GM13977 (cell line): ENCODE data around the gene LGALS9.

Experiments used
- DNase-seq: peaks from one replicate; pipeline ENCODE4 v3.0.0; 2012; ENCODE audit warnings: low spot score
- in situ Hi-C: fragments of 300-500 bp; cut with MboI; formaldehyde crosslinking; loops from one replicate; pipeline ENCODE4 v1.12.0; 2022; ENCODE audit warnings: low sequenced_read_pairs, low pct_unique_long_range_greater_than_20kb, mixed read lengths, inconsistent platforms; ENCODE audit not compliant: unreplicated experiment
- TF ChIP-seq, protein P1 (sequence below): IDR thresholded peaks from 2 replicates; pipeline ENCODE4 v1.5.1; 2012; ENCODE audit warnings: mild to moderate bottlenecking, control low read depth; ENCODE audit not compliant: insufficient read depth; ENCODE audit errors: extremely low read depth, missing control alignments

The LGALS9 gene

GRCh38 chr17:27615121-27615520 is 15.9 kb upstream of the LGALS9 start:
- TF ChIP-seq, protein P1, sequence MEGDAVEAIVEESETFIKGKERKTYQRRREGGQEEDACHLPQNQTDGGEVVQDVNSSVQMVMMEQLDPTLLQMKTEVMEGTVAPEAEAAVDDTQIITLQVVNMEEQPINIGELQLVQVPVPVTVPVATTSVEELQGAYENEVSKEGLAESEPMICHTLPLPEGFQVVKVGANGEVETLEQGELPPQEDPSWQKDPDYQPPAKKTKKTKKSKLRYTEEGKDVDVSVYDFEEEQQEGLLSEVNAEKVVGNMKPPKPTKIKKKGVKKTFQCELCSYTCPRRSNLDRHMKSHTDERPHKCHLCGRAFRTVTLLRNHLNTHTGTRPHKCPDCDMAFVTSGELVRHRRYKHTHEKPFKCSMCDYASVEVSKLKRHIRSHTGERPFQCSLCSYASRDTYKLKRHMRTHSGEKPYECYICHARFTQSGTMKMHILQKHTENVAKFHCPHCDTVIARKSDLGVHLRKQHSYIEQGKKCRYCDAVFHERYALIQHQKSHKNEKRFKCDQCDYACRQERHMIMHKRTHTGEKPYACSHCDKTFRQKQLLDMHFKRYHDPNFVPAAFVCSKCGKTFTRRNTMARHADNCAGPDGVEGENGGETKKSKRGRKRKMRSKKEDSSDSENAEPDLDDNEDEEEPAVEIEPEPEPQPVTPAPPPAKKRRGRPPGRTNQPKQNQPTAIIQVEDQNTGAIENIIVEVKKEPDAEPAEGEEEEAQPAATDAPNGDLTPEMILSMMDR, result no peak
- in situ Hi-C loops, result no loop called here
- DNase-seq, result no peak

DNA sequence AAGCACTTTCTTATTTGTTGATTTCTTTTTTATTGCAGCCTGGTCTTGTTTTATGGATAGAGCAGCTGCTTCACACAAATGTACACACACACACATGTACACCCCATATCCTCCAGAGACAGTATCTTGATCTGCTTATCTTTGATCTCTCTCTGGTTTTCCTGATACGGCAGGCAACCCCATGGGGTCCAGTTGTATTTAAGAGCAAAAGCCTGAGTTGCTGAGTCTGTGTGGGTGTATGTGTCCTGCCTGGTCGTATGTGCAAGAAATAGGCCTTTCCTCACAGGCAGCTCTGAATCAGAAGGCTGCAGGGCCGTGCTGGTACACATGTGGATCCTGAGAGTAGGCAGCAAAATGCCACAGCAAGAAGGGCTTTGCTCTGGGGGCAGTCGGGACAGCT is 14.6 kb upstream of the LGALS9 start:
- TF ChIP-seq, protein P1, result no peak
- DNase-seq, result no peak
- in situ Hi-C loops, result no loop called here

- TF ChIP-seq, protein P1, result no peak
- DNase-seq, result no peak
- in situ Hi-C loops, result no loop called here
Observed at GRCh38 chr17:27618417-27618816, 12.6 kb upstream of the LGALS9 start.

- in situ Hi-C loops, result no loop called here
- no peak for DNase-seq
- TF ChIP-seq, protein P1, result no peak
Observed at GRCh38 chr17:27620721-27621120, 10.3 kb upstream of the LGALS9 start.

- TF ChIP-seq, protein P1, result no peak
- DNase-seq, result no peak
- in situ Hi-C loops, result no loop called here
Observed at GRCh38 chr17:27621536-27621935, 9.5 kb upstream of the LGALS9 start.

GRCh38 chr17:27621942-27622559 is 8.9 kb upstream of the LGALS9 start:
- in situ Hi-C loops, result no loop called here

More at GRCh38 chr17:27621942-27622559, 8.9 kb upstream of the LGALS9 start:
- TF ChIP-seq, protein P1, result no peak
- DNase-seq, result no peak
